SU-DHL-6 (cell line): ENCODE results near the gene SLC12A8.

Experiments
- H2AFZ ChIP-seq: fragments of 200-600 bp; sonication (generic); 2 replicates; pipeline ENCODE4 v1.6.1; 2014; ENCODE audit warnings: low read depth, mild to moderate bottlenecking, moderate library complexity, mixed read lengths, antibody characterized with exemption, low read length; ENCODE audit not compliant: severe bottlenecking
- H3F3A ChIP-seq: fragments of 200-600 bp; shearing (Covaris generic); 2 replicates; pipeline ENCODE4 v1.6.0; 2016; ENCODE audit warnings: antibody characterized with exemption, mild to moderate bottlenecking; ENCODE audit not compliant: insufficient read depth
- H3K27ac ChIP-seq: fragments of 200-600 bp; sonication (generic); 2 replicates; pipeline ENCODE4 v1.5.1; 2016; ENCODE audit warnings: low read depth, mild to moderate bottlenecking, low read length, moderate library complexity, mixed read lengths
- H3K27me3 ChIP-seq: fragments of 200-600 bp; sonication (generic), shearing (Covaris generic); 2 replicates; pipeline ENCODE4 v1.6.0; 2014; ENCODE audit warnings: mild to moderate bottlenecking, low read length
- H3K36me3 ChIP-seq: fragments of 200-600 bp; sonication (generic); 2 replicates; pipeline ENCODE4 v1.6.1; 2014; ENCODE audit warnings: mild to moderate bottlenecking, low read length, mixed read lengths
- H3K4me2 ChIP-seq: fragments of 300-600, 200-600 bp; shearing (Covaris generic), sonication (generic); 2 replicates; pipeline ENCODE4 v1.6.0; 2014; ENCODE audit warnings: low read length, low read depth, mild to moderate bottlenecking; ENCODE audit not compliant: poor library complexity, severe bottlenecking
- H3K4me3 ChIP-seq: fragments of 200-600 bp; sonication (generic); 2 replicates; pipeline ENCODE4 v1.5.1; 2014; ENCODE audit warnings: antibody characterized with exemption, low read length, mild to moderate bottlenecking, mixed read lengths; ENCODE audit not compliant: insufficient read depth, poor library complexity, severe bottlenecking
- H3K79me2 ChIP-seq: fragments of 200-600 bp; sonication (generic); 2 replicates; pipeline ENCODE4 v1.6.1; 2014; ENCODE audit warnings: mild to moderate bottlenecking, low read length, moderate library complexity; ENCODE audit not compliant: insufficient read depth
- H3K9ac ChIP-seq: fragments of 200-600 bp; sonication (generic); 2 replicates; pipeline ENCODE4 v1.7.0; 2014; ENCODE audit warnings: mild to moderate bottlenecking, low read length
- H3K9me2 ChIP-seq: fragments of 200-600 bp; sonication (generic); replicated peaks from 2 replicates; pipeline ENCODE4 v1.6.1; 2014; ENCODE audit warnings: low read length; ENCODE audit not compliant: insufficient read depth
- H3K9me3 ChIP-seq: fragments of 200-600 bp; sonication (generic); 2 replicates; pipeline ENCODE4 v1.6.1; 2014; ENCODE audit warnings: low read length, mixed read lengths; ENCODE audit not compliant: insufficient read depth
- H4K20me1 ChIP-seq: fragments of 200-600 bp; sonication (generic); 2 replicates; pipeline ENCODE4 v1.6.1; 2014; ENCODE audit warnings: low read depth, mild to moderate bottlenecking, antibody characterized with exemption, low read length, moderate library complexity, mixed read lengths
- CTCF ChIP-seq: fragments of 200-600 bp; sonication (generic); IDR thresholded peaks from one replicate; pipeline ENCODE4 v1.5.1; 2017; ENCODE audit warnings: antibody characterized with exemption, mild to moderate bottlenecking, low read length, moderate library complexity; ENCODE audit not compliant: insufficient read depth, poor library complexity, severe bottlenecking
- EZH2phosphoT487 ChIP-seq: fragments of 200-600 bp; sonication (generic), shearing (Covaris generic); conservative IDR thresholded peaks from 2 replicates; pipeline ENCODE4 v1.6.1; 2018; ENCODE audit warnings: mild to moderate bottlenecking, antibody characterized with exemption, low read length, moderate library complexity, mixed read lengths

The SLC12A8 gene

DNA sequence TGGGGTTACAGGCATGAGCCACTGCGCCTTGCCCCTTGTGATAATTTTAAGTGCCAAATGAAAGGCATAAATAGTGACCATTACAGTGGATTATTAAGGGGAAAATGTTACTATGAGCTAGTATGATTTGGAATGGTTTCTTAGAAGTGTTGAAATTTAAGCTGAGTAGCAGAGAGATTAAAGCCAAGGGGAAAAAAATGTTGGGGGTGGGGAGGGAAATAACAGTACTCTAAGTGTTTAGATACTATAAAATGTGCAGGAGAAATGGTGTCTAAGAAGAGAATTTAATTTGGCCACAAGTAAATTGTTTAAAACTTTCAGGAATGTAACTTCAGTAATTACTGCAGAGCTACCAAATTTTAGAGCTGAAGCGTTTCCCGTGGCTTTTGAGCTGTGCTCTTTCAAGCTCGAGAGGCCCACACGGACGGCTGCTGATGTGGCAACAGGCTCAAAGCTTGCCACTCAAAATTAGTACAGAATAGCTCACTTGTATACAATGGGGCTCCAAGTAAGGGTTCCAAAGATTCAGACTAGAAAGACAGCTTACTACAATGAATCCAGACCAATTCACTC is 23.9 kb upstream of the SLC12A8 start:
- no peaks in the 10 kb centered on the region for H3K9me2 ChIP-seq
- H3K27me3 ChIP-seq, result no peaks in the 10 kb centered on the region
- TF ChIP-seq EZH2phosphoT487 (no peak), CTCF (no peak)
- H3F3A ChIP-seq, result no peaks in the 10 kb centered on the region
- H3K27ac ChIP-seq, result no peak overlapping the region
- no peak overlapping the region for H3K4me2 ChIP-seq
- H3K36me3 ChIP-seq, result peaks cover 22% of the 10 kb centered on the region
- H3K4me3 ChIP-seq, result no peak overlapping the region
- no peak overlapping the region for H3K9ac ChIP-seq
- no peaks in the 10 kb centered on the region for H3K9me3 ChIP-seq
- H4K20me1 ChIP-seq, result no peaks in the 10 kb centered on the region
- no peaks in the 10 kb centered on the region for H3K79me2 ChIP-seq
- no peak overlapping the region for H2AFZ ChIP-seq

- no peaks in the 10 kb centered on the region for H3K9me2 ChIP-seq
- TF ChIP-seq CTCF, result no peak
- TF ChIP-seq EZH2phosphoT487, result no peak
- no peaks in the 10 kb centered on the region for H3K9me3 ChIP-seq
- H3K9ac ChIP-seq, result no peak overlapping the region
- H2AFZ ChIP-seq, result no peak overlapping the region
- H3K27ac ChIP-seq, result no peak overlapping the region
- H3K27me3 ChIP-seq, result no peaks in the 10 kb centered on the region
- H3F3A ChIP-seq, result no peaks in the 10 kb centered on the region
- H3K36me3 ChIP-seq, result peaks cover 30% of the 10 kb centered on the region
- H3K4me2 ChIP-seq, result no peak overlapping the region
- no peak overlapping the region for H3K4me3 ChIP-seq
- H4K20me1 ChIP-seq, result peaks cover 3% of the 10 kb centered on the region; the same call in 1 of the 2 replicates
- no peaks in the 10 kb centered on the region for H3K79me2 ChIP-seq
Observed at GRCh38 chr3:125234831-125235230, 22.3 kb upstream of the SLC12A8 start.

DNA sequence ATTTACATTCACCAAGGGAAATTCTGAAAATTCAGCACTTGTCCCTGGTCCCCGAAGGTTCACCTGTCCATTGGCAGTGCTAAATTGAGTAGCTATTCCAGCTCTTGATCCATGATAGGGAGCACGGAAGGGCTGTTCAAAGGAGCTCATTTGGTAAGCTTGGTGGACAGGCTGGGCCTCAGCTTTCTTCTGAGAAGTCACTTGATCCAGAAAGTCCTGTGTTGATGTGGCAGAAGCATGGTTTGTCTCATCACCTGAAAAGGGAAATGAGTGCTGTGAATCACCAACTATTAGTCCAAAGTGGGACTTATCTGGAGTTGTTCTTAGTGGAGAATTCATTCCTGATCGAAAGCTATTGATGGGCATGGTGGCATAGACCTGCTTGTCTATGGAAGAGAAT is 19.9 kb upstream of the SLC12A8 start:
- Histone ChIP-seq H3K4me2 (no peak overlapping the region), H3K9me3 (no peaks in the 10 kb centered on the region), H2AFZ (no peak overlapping the region), H3K4me3 (no peak overlapping the region), H3K36me3 (peaks cover 31% of the 10 kb centered on the region), H3K9ac (no peak overlapping the region), H3K27ac (no peak overlapping the region), H3K79me2 (no peaks in the 10 kb centered on the region), H3F3A (no peaks in the 10 kb centered on the region), H3K9me2 (no peaks in the 10 kb centered on the region), H3K27me3 (no peaks in the 10 kb centered on the region), H4K20me1 (peaks cover 6% of the 10 kb centered on the region; the same call in 1 of the 2 replicates)
- TF ChIP-seq EZH2phosphoT487 (no peak), CTCF (no peak)
